Uterus (tissue), 4 donors: ENCODE results near the gene MYBPC2. TPM values are rescaled to one million over a fixed set of nuclear protein-coding genes. Genes with fewer than 3 reads are reported as not detected.

Source experiments
- DNase-seq, 2 donors: peaks; one replicate each; pipeline ENCODE4 v3.0.0-alpha.2; 2019 to 2020
- H3K27ac ChIP-seq, 2 donors: fragments of 200-600 bp; sonication (generic); 1 replicate in 1 of 2; 2 replicates in 1 of 2; pipeline ENCODE4 v1.5.1; 2016 to 2018
- H3K27me3 ChIP-seq, 2 donors: fragments of 200-600 bp; sonication (generic); one replicate each; pipeline ENCODE4 v1.5.1; 2018 to 2019; ENCODE audit warnings: control low read depth in 1 of 2
- H3K36me3 ChIP-seq, 2 donors: fragments of 200-600 bp; sonication (generic); one replicate each; pipeline ENCODE4 v1.5.1; 2019; ENCODE audit warnings: control low read depth in 1 of 2
- H3K4me1 ChIP-seq, 2 donors: fragments of 200-600 bp; sonication (generic); one replicate each; pipeline ENCODE4 v1.5.1; 2018 to 2019; ENCODE audit warnings: control low read depth in 1 of 2
- H3K4me3 ChIP-seq, 2 donors: fragments of 200-600 bp; sonication (generic); 1 replicate in 1 of 2; 2 replicates in 1 of 2; pipeline ENCODE4 v1.5.1; 2018 to 2019; ENCODE audit warnings: mild to moderate bottlenecking in 1 of 2
- H3K9me3 ChIP-seq, 2 donors: fragments of 200-600 bp; sonication (generic); one replicate each; pipeline ENCODE4 v1.5.1; 2019; ENCODE audit warnings: control low read depth in 1 of 2
- CTCF ChIP-seq, 4 experiments: fragments of 200-600 bp in 2 of 4; fragments of 450-650 bp in 2 of 4; sonication (generic) in 2 of 4; IDR thresholded peaks; one replicate each; pipeline ENCODE4 v1.5.1; 2016 to 2019; ENCODE audit warnings: antibody characterized with exemption in 4 of 4, mild to moderate bottlenecking in 2 of 4, moderate library complexity in 1 of 4
- POLR2A ChIP-seq, 2 donors: fragments of 450-650 bp; IDR thresholded peaks; one replicate each; pipeline ENCODE4 v1.6.1; 2016; ENCODE audit warnings: antibody characterized with exemption in 2 of 2, mild to moderate bottlenecking in 1 of 2, moderate library complexity in 1 of 2
- intact Hi-C: fragments of 100-400 bp; cut with DNase I; formaldehyde crosslinking; loops from one replicate; pipeline ENCODE4 v1.15.1; 2023; ENCODE audit warnings: low total_unique reads
- total RNA-seq, 4 donors: library from RNA; depleted of rRNA in 3 of 4; stranded (reverse); fragments of >200 nt in 3 of 4; gene quantifications; one replicate each; pipeline versions ENCODE4 v1.1.0 to v1.2.4, GENCODE V29; 2014 to 2023
- donor health status: DM: yes; HTN: yes; CAD: no.

MYBPC2 gene
- total RNA-seq, 4 donors from 2014 or later, result 0.24 to 0.28 TPM; not detected in 2

- Histone ChIP-seq H3K9me3 (no peaks in the 10 kb centered on the region), H3K27ac (no peak overlapping the region), H3K27me3 (peaks cover 0 to 4% of the 10 kb centered on the region in 2 donors), H3K36me3 (no peaks in the 10 kb centered on the region), H3K4me3 (no peak overlapping the region), H3K4me1 (no peaks in the 10 kb centered on the region)
- intact Hi-C loops, result no loop called here
- TF ChIP-seq CTCF (IDR thresholded peaks at IDR 0.05) (no peak), POLR2A (IDR thresholded peaks at IDR 0.05) (no peak)
- DNase-seq, result no peak
Measured at GRCh38 chr19:50453243-50453642, 20.6 kb downstream of the MYBPC2 start.

- Histone ChIP-seq H3K4me3 (no peak overlapping the region), H3K9me3 (no peaks in the 10 kb centered on the region), H3K36me3 (no peaks in the 10 kb centered on the region), H3K27ac (no peak overlapping the region), H3K27me3 (peaks cover 0 to 5% of the 10 kb centered on the region in 2 donors), H3K4me1 (no peaks in the 10 kb centered on the region)
- intact Hi-C loops, result no loop called here
- DNase-seq, result no peak
- TF ChIP-seq CTCF (IDR thresholded peaks at IDR 0.05) (no peak), POLR2A (IDR thresholded peaks at IDR 0.05) (no peak)
Measured at GRCh38 chr19:50455992-50456391, 23.3 kb downstream of the MYBPC2 start.

GRCh38 chr19:50457300-50457699 is 24.6 kb downstream of the MYBPC2 start:
- H3K27ac ChIP-seq, result no peak overlapping the region
- no peak for TF ChIP-seq POLR2A (IDR thresholded peaks at IDR 0.05)
- no peak for TF ChIP-seq CTCF (IDR thresholded peaks at IDR 0.05)
- no peaks in the 10 kb centered on the region for H3K4me1 ChIP-seq
- H3K4me3 ChIP-seq, result no peak overlapping the region
- peaks cover 0 to 5% of the 10 kb centered on the region in 2 donors for H3K27me3 ChIP-seq
- H3K9me3 ChIP-seq, result no peaks in the 10 kb centered on the region
- no peak for DNase-seq
- intact Hi-C loops, result no loop called here
- no peaks in the 10 kb centered on the region for H3K36me3 ChIP-seq

GRCh38 chr19:50458396-50459066 is 25.8 kb downstream of the MYBPC2 start:
- TF ChIP-seq CTCF (IDR thresholded peaks at IDR 0.05) (no peak), POLR2A (IDR thresholded peaks at IDR 0.05) (no peak)
- H3K27me3 ChIP-seq, result peaks cover 0 to 5% of the 10 kb centered on the region in 2 donors
- intact Hi-C loops, result no loop called here

GRCh38 chr19:50459067-50459456 is 26.4 kb downstream of the MYBPC2 start:
- intact Hi-C loops, result no loop called here
- H3K27ac ChIP-seq, result no peak overlapping the region
- no peak for DNase-seq
- TF ChIP-seq POLR2A (IDR thresholded peaks at IDR 0.05), result no peak
- H3K27me3 ChIP-seq, result peaks cover 0 to 5% of the 10 kb centered on the region in 2 donors
- no peaks in the 10 kb centered on the region for H3K36me3 ChIP-seq
- H3K4me3 ChIP-seq, result no peak overlapping the region
- no peaks in the 10 kb centered on the region for H3K4me1 ChIP-seq
- H3K9me3 ChIP-seq, result no peaks in the 10 kb centered on the region

More at GRCh38 chr19:50458396-50459066, 25.8 kb downstream of the MYBPC2 start:
- DNase-seq, result no peak
- Histone ChIP-seq H3K4me1 (no peaks in the 10 kb centered on the region), H3K4me3 (no peak overlapping the region), H3K9me3 (no peaks in the 10 kb centered on the region), H3K27ac (no peak overlapping the region), H3K36me3 (no peaks in the 10 kb centered on the region)
